ENCODE results near the gene KCNK15. TPM values are rescaled to one million over a fixed set of nuclear protein-coding genes. Genes with fewer than 3 reads are reported as not detected.

Gene KCNK15
- total RNA-seq, 4 donors from 2014 or later = 0.87 to 6.0 (median 1.5) TPM

DNA sequence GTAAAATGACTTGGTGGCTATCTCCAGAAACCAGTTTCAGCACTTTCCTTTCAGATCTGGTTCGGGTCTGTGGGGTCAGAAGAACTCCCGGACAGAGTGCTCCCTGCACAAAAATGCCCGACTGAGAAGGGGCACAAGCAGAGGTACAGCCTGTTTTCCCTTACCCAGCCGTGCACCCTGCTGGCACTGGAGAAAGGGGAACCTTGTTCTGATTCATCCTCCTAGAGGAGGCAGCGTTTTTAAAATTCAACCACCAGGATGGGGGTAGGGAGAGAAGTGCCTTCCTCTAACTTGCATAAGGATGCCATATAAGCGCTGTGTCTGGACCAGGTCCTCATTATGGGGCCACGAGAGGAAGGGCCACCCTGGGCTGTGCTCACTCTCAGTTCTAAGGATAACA is 47.1 kb downstream of the KCNK15 start:
- Histone ChIP-seq H3K4me1 (no peaks in the 10 kb centered on the region), H3K9me3 (no peaks in the 10 kb centered on the region), H3K27ac (no peak overlapping the region), H3K4me3 (no peak overlapping the region), H3K27me3 (peaks cover 0 to 14% of the 10 kb centered on the region in 2 donors), H3K36me3 (no peaks in the 10 kb centered on the region)
- 65 to 71% methylated on average over 7 of the region's 7 CpGs for WGBS, 2 donors
- TF ChIP-seq, protein P1, sequence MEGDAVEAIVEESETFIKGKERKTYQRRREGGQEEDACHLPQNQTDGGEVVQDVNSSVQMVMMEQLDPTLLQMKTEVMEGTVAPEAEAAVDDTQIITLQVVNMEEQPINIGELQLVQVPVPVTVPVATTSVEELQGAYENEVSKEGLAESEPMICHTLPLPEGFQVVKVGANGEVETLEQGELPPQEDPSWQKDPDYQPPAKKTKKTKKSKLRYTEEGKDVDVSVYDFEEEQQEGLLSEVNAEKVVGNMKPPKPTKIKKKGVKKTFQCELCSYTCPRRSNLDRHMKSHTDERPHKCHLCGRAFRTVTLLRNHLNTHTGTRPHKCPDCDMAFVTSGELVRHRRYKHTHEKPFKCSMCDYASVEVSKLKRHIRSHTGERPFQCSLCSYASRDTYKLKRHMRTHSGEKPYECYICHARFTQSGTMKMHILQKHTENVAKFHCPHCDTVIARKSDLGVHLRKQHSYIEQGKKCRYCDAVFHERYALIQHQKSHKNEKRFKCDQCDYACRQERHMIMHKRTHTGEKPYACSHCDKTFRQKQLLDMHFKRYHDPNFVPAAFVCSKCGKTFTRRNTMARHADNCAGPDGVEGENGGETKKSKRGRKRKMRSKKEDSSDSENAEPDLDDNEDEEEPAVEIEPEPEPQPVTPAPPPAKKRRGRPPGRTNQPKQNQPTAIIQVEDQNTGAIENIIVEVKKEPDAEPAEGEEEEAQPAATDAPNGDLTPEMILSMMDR (IDR thresholded peaks at IDR 0.05) = no peak
- no peak for DNase-seq (ENCODE audit: low spot score in 2 of 2)

DNA sequence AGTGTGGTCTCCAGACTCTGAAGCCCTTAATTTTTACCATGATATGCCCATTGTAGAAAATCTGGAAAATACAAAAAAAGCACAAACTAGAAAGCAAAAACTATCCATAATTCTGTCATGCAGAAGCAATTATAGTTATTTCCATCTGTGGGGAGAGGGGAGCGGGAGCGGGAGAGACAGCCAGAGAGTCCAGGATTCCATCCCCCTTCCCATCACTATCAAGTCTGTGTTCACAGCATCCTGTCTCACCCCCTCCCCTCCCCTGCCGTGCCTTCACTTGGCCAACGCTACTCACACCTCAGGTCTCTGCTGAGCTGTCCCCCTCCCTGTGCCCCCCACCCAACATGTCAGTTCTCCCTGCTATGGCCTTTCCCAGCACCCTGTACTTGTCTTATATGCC is 50.2 kb downstream of the KCNK15 start:
- no peaks in the 10 kb centered on the region for H3K9me3 ChIP-seq
- H3K4me1 ChIP-seq = no peaks in the 10 kb centered on the region
- TF ChIP-seq POLR2A (IDR thresholded peaks at IDR 0.05) = no peak
- no peak for TF ChIP-seq EP300 (IDR thresholded peaks at IDR 0.05)
- TF ChIP-seq, protein P1 (IDR thresholded peaks at IDR 0.05) = no peak
- H3K4me3 ChIP-seq = no peak overlapping the region
- peaks cover 0 to 3% of the 10 kb centered on the region in 2 donors for H3K27me3 ChIP-seq
- H3K36me3 ChIP-seq = no peaks in the 10 kb centered on the region
- no peak overlapping the region for H3K27ac ChIP-seq
- no peak for DNase-seq (ENCODE audit: low spot score in 2 of 2)
- 16 to 27% methylated on average over 4 of the region's 4 CpGs for whole genome bisulfite sequencing, 2 donors

DNA sequence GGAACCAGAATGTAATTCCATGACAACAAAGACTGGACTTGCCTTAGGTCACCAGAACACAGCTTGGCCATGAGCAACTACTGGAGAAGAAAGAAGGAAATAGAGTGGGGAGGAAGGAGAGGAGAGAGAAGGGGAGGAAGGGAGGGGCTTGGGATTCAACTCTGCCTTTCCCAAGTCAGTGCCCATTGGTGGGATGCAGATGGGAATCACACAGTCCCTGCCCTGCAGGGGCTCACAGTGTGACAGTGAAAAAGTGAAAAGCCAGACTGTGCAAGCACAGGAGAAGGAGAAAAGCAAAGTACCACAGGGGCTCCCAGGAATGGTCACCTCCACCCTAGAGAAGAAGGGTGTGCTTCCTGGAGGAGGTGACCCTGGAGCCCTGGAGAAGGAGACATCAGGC is 50.6 kb downstream of the KCNK15 start:
- no peak overlapping the region for H3K4me3 ChIP-seq
- no peak overlapping the region for H3K27ac ChIP-seq
- H3K9me3 ChIP-seq = no peaks in the 10 kb centered on the region
- H3K4me1 ChIP-seq = no peaks in the 10 kb centered on the region
- H3K36me3 ChIP-seq = no peaks in the 10 kb centered on the region
- no peak for TF ChIP-seq EP300 (IDR thresholded peaks at IDR 0.05)
- TF ChIP-seq POLR2A (IDR thresholded peaks at IDR 0.05) = no peak
- TF ChIP-seq, protein P1 (IDR thresholded peaks at IDR 0.05) = no peak
- no peak for DNase-seq (ENCODE audit: low spot score in 2 of 2)
- no peaks in the 10 kb centered on the region for H3K27me3 ChIP-seq

DNA sequence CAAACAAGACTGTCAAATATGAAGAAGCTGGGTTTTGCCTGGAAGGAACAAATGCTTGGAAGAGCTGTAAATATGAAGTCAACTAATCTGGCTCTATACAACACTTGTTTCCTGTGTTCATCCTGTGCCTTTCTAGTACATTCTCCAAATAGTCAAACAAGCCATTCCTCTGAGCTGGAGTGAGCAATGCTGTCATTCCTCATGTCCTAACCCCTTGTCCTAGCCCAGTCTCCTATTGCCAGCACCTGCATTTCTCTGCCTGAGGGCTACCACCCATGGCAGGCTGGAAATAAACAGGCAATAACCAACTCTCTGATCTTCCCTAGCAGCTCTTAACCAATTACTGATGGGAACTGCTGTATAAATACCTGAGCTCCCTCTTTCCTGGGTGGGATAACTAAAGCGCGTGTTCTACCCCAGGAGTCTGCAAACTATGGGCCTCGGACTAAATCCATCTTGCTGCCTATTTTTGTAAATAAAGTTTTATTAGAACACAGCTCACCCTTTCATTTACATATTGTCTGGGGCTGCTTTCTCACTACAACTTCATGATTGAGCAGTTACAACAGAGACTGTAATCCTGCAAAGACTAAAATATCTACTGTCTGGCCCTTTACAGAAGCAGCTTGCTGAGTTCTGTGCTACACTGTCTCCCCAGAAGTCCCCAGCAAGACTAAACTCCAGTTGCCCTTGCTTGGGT is 51.2 kb downstream of the KCNK15 start:
- Histone ChIP-seq H3K27ac (no peak overlapping the region), H3K27me3 (peaks cover 0 to under 1% of the 10 kb centered on the region in 2 donors), H3K9me3 (no peaks in the 10 kb centered on the region), H3K36me3 (no peaks in the 10 kb centered on the region), H3K4me1 (no peaks in the 10 kb centered on the region), H3K4me3 (no peak overlapping the region)
- DNase-seq (ENCODE audit: low spot score in 2 of 2) = no peak
- 60 to 68% methylated on average over 3 of the region's 3 CpGs for WGBS, 2 donors
- TF ChIP-seq POLR2A (IDR thresholded peaks at IDR 0.05) (no peak), EP300 (IDR thresholded peaks at IDR 0.05) (no peak)
- TF ChIP-seq, protein P1 (IDR thresholded peaks at IDR 0.05) = no peak

DNA sequence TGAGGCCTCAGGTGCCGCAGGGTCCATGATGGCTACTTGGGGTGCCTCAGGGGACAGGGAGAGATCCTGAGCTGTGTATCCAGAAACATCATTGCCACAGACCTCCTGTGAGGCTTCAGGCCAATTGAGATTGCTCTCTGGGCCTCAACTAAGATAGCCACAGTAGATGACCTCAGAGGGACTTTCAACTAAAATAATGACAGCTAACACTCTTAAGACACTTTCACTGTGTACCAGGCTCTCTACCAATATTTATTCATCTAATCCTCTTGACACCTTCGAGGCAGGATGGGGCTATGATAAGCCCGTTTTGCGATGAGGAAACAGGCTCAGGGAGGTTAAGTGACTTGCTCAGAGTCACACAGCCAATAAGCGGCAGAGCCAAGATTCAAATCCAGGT is 54.0 kb downstream of the KCNK15 start:
- Histone ChIP-seq H3K4me3 (no peak overlapping the region), H3K4me1 (no peaks in the 10 kb centered on the region), H3K36me3 (no peaks in the 10 kb centered on the region), H3K9me3 (no peaks in the 10 kb centered on the region), H3K27ac (no peak overlapping the region), H3K27me3 (peaks cover 0 to 11% of the 10 kb centered on the region in 2 donors)
- WGBS, 2 donors = 92 to 96% methylated on average over 5 of the region's 5 CpGs
- no peak for DNase-seq (ENCODE audit: low spot score in 2 of 2)
- TF ChIP-seq POLR2A (IDR thresholded peaks at IDR 0.05) = no peak
- TF ChIP-seq, protein P1 (IDR thresholded peaks at IDR 0.05) = no peak
- no peak for TF ChIP-seq EP300 (IDR thresholded peaks at IDR 0.05)
